Measurements from ENCODE around the gene ROR2.

Gene ROR2

DNA sequence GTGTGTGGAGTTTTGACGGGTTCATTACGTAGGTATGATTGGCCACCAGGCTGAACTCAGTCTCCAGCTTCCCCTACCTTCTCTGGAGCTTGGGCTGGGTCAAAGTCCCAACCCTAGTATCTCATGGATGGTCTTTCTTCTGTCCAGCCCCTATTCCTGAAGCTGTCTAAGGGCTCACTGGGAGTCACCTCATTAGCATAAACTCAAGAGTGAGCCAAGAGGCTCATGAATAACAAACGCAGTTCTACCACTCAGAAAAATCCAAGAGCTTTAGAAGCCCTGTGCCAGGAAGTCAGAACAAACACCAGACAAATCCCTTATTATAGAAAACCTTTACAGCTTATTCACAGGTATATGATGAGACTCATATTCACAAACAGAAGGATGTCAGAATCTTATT, 346.1 kb downstream of the ROR2 start:
- DNase-seq, result no peak

GRCh38 chr9:91599564-91599963, 350.5 kb downstream of the ROR2 start:
- DNase-seq, result no peak

GRCh38 chr9:91591627-91592026, 358.4 kb downstream of the ROR2 start:
- DNase-seq, result no peak

- no peak for DNase-seq
These were observed 360.9 kb downstream of the ROR2 start for GRCh38 chr9:91589101-91589553.

DNA sequence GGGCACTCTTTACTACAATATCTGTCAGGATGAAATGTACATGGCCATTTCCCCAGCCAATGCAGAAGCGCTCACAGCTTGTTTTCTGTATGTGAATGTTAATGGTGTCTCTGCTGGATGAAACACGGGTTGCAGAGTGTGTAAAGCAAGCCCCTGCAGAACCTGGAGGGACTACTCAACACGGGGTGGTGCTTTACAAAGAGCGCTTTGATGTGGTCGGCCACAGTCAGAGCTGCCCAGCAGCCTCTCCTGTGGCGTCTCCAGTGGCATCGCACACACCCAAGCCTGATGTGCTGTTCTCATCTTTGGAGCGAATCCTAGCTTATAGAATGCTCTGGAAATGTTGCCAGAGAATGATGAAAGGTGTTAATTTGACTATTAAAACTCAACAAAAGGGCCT, 363.7 kb downstream of the ROR2 start:
- DNase-seq, result no peak

DNA sequence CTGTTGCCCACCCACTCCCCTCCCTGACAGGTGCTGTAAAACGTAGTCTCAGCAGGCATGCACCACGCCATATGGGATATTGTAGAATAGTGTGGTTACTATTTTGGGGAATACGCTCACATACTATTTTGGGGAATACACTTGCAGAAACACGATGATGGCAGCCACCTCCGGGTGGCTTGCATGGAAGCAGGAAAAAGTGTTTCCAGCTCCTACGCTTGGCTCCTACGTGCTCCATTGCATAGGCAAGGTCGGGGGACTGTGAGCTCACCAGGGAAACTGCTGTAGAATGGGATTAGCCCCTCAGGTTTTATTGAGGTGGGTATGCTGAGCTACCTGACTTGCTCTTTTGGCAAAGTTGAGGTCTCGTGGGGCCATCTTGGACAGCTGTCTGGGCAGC, 366.1 kb downstream of the ROR2 start:
- DNase-seq, result no peak

GRCh38 chr9:91583161-91583875, 366.7 kb downstream of the ROR2 start:
- no peak for DNase-seq

DNA sequence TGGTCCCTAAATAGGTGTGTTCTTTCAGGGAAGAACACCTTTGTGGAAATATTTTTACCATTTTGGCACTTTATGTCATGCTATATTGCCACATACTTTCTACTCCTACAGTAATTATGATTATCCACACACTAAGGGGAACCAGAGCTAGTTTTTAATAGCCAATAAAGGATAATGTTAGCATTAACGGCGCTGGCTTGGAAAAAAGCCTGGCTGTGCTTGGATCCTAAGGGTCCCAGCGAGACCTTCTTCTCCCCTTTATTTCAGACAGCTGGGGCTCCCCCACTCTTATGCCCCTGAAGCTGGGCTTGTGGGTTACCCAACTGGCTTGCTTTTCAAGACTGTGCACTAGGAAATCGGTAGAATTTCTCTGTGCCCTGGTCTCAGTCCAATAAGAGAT, 367.8 kb downstream of the ROR2 start:
- DNase-seq, result no peak

DNA sequence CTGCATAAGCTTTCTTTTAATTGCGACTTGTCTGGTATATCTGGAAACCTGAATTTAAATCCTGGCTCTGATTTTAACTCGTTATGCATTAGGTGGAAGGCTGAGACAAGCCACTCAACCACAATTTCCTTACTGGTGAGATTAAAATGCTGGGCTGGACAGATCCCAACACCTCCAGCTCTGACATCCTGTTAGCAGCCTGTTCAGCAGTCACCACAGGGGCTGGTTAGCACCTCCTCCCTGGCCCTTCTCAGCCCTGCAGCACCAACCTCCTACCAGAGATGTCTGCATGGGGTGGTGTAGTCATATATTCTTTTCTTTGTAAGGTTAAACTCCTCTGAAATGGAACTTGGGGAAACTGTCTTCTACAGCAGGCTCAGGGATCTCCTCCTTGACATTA, 369.9 kb downstream of the ROR2 start:
- DNase-seq, result no peak

GRCh38 chr9:91578911-91579310, 371.1 kb downstream of the ROR2 start:
- DNase-seq, result no peak

GRCh38 chr9:91577633-91578061, 372.4 kb downstream of the ROR2 start:
- DNase-seq, result no peak

- DNase-seq, result no peak
These were observed 377.2 kb downstream of the ROR2 start for GRCh38 chr9:91572811-91573210.

- DNase-seq, result no peak
These were observed 378.0 kb downstream of the ROR2 start for GRCh38 chr9:91572044-91572443.

DNA sequence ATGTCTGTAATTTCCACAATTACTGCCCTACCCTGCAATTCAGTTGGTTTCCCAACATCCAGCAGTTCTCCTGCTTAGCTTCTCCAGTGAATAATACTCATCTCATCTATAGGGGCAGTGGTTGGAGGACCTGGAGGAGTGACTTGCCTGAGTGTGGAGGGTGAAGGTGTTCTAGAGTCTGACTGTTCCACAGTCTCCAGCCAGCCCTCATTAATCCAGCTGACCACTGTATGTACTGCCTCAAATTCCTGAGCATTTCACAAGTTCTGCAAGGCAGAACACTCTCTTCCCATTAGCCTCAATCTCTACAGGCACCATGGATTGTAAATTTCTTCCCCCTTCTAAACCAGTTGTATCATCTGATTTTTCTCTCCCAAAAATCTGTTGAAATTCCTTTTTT, 379.0 kb downstream of the ROR2 start:
- no peak for DNase-seq

DNA sequence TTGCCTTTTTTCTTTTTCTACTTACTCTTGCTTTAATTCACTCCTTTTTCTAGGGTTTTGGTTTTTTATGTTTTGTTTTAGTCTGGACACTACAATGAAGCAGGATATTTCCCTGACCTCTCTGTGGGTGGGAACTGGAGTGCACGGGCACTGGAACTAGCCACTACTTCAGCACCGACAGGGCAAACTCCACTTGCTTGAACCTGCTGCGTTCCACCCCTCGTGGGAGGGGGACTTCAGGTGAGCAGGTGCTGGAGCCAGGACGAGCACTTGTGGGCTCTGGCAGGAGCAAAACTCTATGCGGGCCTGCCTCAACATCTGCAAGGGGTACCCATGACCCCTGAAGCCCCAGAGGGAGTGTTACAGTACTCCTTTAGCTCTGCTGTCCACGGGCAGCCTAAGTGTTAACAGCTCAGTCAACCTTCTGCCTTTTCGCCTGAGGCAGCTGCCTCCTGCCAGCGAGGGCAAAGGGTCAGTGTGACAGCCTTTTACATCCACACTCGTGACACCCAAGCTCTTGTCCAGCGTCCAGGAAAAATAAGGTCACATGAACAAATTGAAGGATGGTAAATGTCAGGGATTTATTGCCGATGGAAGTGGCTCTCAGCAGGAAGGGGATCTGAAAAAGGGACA, 382.3 kb downstream of the ROR2 start:
- no peak for DNase-seq

DNA sequence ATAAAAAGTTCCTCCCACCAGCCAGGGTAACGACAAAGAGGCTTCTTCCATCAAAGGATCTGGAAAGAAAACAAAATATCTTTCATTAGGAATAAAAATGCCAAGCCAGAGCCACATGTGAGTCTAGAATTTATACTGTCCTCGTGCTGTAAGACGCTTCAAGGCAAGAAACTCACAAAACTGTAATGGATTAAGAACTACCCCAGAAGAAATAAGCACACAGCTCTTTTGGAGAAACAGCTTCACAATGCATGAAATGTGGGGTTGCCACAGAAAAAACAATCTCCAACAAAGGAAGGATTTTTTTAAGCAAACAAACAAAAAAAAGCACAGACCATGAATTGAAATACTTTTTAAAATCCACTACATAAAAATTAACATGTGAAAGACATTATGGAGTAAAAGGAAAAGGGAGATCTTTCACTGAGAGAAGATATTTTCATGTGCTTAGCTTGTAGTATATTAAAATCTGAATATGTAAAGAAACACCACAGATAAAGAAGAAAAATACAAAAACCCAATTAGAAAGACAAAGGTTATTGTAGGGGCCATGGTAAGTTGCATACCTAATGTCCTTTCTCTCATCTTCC, 385.9 kb downstream of the ROR2 start:
- no peak for DNase-seq

DNA sequence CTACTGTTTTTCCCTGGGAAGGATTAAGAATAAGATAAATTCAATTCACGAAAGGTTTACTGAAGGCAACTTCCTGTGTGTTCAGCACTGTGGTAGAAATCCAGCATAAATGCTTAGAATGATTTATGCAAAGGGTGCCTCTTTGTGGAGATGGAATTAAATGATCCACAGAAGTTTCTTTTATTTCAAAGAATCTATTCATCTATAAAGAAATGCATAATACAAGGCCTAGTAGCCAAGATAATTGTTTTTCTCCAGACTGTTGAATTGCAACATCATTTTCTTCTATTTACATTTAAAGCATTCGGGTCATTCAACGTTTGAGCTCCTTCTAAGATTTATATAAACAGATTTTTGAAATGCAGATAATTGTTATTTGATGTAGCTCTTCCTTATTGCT, 387.6 kb downstream of the ROR2 start:
- DNase-seq, result no peak

- no peak for DNase-seq
These were observed 389.7 kb downstream of the ROR2 start for GRCh38 chr9:91560301-91560700.

DNA sequence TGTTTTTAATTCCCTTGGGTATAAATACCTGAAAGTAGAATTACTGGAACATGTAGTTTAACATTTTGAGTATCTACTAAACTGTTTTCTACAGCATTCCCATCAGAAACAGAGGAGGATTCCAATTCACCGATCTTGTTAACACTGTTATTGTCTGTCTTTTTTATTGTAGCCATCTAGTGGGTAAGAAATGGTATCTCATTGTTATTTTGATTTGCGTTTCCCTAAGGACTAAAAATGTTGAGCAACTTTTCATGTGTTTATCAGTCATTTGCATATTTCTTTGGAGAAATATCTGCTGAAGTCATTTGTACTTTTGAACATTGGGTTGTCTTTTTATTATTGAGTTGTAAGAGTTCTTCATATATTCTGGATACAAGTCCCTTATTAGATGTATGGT, 391.1 kb downstream of the ROR2 start:
- DNase-seq, result no peak

DNA sequence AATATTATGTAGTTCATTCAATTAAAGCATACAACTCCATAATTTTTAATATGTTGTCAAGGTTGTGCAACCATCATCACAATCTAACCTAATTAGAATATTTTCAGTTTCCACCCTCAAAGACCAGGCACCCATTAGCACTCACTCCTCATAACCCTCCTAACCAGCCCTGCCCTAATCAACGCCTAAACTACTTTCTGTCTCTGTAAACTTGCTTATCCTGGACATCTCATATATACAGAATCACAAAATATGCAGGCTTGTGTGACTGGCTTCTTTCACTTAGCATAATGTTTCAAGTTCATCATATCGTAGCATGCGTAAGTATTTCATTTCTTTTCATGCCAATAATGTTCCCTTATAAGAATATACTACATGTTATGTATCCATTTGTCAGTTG, 391.6 kb downstream of the ROR2 start:
- DNase-seq, result no peak

- no peak for DNase-seq
These were observed 392.7 kb downstream of the ROR2 start for GRCh38 chr9:91557327-91557726.

- no peak for DNase-seq
These were observed 394.9 kb downstream of the ROR2 start for GRCh38 chr9:91555132-91555531.

DNA sequence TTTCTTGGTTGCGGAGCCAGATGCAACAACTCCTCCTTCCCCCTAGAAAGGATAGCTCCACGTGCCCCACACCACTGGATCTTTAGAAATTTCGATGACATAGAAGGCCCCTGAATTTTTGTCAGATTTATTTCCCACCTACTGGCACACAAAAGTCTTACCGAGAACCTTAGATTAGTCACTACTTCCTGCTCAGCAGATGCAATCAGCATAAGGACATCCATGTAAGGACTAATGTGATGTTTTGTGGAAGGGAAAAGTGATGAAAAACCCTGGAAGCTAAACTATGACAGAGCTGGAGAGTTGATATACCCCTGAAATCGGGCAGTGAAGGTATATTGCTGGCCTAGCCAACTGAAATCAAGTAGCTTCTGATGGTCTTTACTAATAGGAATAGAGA, 400.9 kb downstream of the ROR2 start:
- DNase-seq, result no peak

DNA sequence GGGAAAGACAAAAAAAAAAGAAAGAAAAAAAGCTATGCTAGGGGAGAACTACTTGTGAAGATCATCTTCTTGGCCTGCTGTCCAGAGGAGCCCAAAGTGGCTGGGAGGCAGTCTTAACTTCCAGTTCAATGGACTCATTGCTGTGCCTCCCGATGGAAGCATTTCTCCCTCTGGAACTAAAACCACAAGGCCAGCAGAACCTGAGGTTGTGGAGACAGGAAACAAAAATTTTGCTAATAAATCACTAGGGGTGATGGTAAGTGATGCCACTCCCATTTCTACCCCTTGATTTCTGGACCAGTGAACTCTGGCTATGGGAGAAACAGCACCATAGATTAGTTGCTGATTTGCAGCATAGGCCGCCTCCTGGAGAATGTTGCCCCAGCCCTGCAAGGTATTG, 402.9 kb downstream of the ROR2 start:
- DNase-seq, result no peak

DNA sequence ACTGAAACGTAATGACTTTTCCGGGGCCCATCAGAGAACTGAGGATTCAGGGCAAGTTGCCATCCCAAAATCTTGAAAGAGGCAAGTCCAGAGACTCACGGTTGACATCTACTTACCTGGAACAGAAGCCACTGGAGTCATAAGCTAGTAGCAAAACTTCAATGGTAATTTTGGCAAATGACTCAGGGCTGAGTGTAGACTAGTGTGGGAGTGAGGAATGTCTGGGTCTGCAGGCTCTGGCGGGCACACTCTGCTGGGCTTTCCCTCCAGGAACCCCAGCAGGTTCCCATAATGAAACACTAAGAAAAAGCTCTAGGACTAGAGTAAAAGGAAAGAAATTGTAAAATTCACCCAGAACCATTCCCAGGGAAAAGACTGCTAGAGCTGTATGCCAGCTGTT, 403.5 kb downstream of the ROR2 start:
- no peak for DNase-seq

Data from stimulated activated CD4-positive, alpha-beta T cell treated with anti-CD3 and anti-CD28 coated beads, Interleukin-15, amount 100 ng/mL, for 24 hours (primary cell).